GM12878 (cell line): Measurements from ENCODE around the gene IL27RA. TPM values are rescaled to one million over a fixed set of nuclear protein-coding genes. Genes with fewer than 3 reads are reported as not detected.

ENCODE experiments used
- ATAC-seq: fragments of 200-7000 bp; cut with Tn5 transposase; 3 replicates; pipeline ENCODE4 v1.9.1; 2020; ENCODE audit warnings: mild to moderate bottlenecking, moderate library complexity
- BruUV-seq: library from RNA; stranded (reverse); fragments of 400-500 nt; replicated peaks from 2 replicates; lab custom pipeline; 2021; lab: Mats Ljungman, UMichigan
- CTCF ChIA-PET: fragments of 300-600 bp; sonication (Branson Sonifier 250); formaldehyde crosslinking; extraction: SDS; loops from one replicate; lab custom pipeline; 2021; ENCODE audit warnings: inconsistent platforms; lab: Yijun Ruan, JAX
- POLR2A ChIA-PET: fragments of 350-600 bp; formaldehyde crosslinking; extraction: SDS; loops from one replicate; lab custom pipeline; 2021; ENCODE audit warnings: inconsistent platforms; lab: Charles Lee
- RAD21 ChIA-PET: fragments of 300-600 bp; sonication (Branson Sonifier 250); formaldehyde crosslinking; loops from one replicate; lab custom pipeline; 2023; ENCODE audit warnings: antibody characterized with exemption; ENCODE audit not compliant: unreplicated experiment; lab: Charles Lee
- SMC1A ChIA-PET: fragments of 300-600 bp; sonication (Branson Sonifier 250); formaldehyde crosslinking; loops from one replicate; lab custom pipeline; 2023; ENCODE audit not compliant: unreplicated experiment, uncharacterized antibody; lab: Charles Lee
- DNase-seq: peaks from one replicate; pipeline ENCODE4 v3.0.0-alpha.2; 2011; ENCODE audit warnings: low read depth, low spot score
- FAIRE-seq: peaks from 3 replicates; lab custom pipeline; 2011; peaks lifted over from hg19 to GRCh38; lab: Jason Lieb, UNC
- H2AFZ ChIP-seq: 2 replicates; pipeline ENCODE4 v1.6.0; 2011; ENCODE audit warnings: low read depth, low read length, control low read depth; ENCODE audit not compliant: control insufficient read depth
- H3K27ac ChIP-seq: 2 replicates; pipeline ENCODE4 v1.5.1; 2011; ENCODE audit warnings: control low read depth; ENCODE audit not compliant: control insufficient read depth, insufficient read depth
- H3K27me3 ChIP-seq, 2 experiments: replicated peaks in 1 of 2; 2 replicates each; pipeline versions ENCODE4 v1.6.0 to v1.6.1; 2011; ENCODE audit warnings: low read length in 1 of 2; ENCODE audit not compliant: control insufficient read depth in 2 of 2, insufficient read depth in 2 of 2
- H3K36me3 ChIP-seq, 2 experiments: 2 replicates each; pipeline ENCODE4 v1.5.1; 2011; ENCODE audit warnings: low read length in 1 of 2; ENCODE audit not compliant: control insufficient read depth in 2 of 2, insufficient read depth in 2 of 2
- H3K4me1 ChIP-seq: 2 replicates; pipeline ENCODE4 v1.6.1; 2011; ENCODE audit warnings: mild to moderate bottlenecking, low read length, moderate library complexity, mixed read lengths; ENCODE audit not compliant: control insufficient read depth, insufficient read depth
- H3K4me2 ChIP-seq: 2 replicates; pipeline ENCODE4 v1.6.0; 2011; ENCODE audit warnings: control low read depth; ENCODE audit not compliant: control insufficient read depth, insufficient read depth
- H3K4me3 ChIP-seq: fragments of 200-600 bp; sonication (generic); 2 replicates; pipeline ENCODE4 v1.5.1; 2016
- H3K79me2 ChIP-seq: 2 replicates; pipeline ENCODE4 v1.6.0; 2011; ENCODE audit warnings: low read length; ENCODE audit not compliant: control insufficient read depth, insufficient read depth
- H3K9ac ChIP-seq: 2 replicates; pipeline ENCODE4 v1.8.0; 2011; ENCODE audit warnings: low read length, control low read depth, mixed read lengths; ENCODE audit not compliant: control insufficient read depth, insufficient read depth
- H3K9me3 ChIP-seq: replicated peaks from 3 replicates; pipeline ENCODE4 v1.5.1; 2011; ENCODE audit warnings: mild to moderate bottlenecking, low read length; ENCODE audit not compliant: control insufficient read depth, insufficient read depth
- H4K20me1 ChIP-seq: 2 replicates; pipeline ENCODE4 v1.6.0; 2011; ENCODE audit not compliant: control insufficient read depth, insufficient read depth
- BACH1 ChIP-seq: fragments of 450-650 bp; IDR thresholded peaks from 2 replicates; pipeline ENCODE4 v1.6.1; 2017; ENCODE audit warnings: mild to moderate bottlenecking, borderline replicate concordance
- EGR1 ChIP-seq, 2 experiments: IDR thresholded peaks; 1 replicate in 1 of 2; 2 replicates in 1 of 2; pipeline ENCODE4 v1.6.1; 2011 to 2012; ENCODE audit warnings: low read depth in 2 of 2, low read length in 2 of 2, borderline replicate concordance in 1 of 2, mild to moderate bottlenecking in 1 of 2, moderate library complexity in 1 of 2
- FOXK2 ChIP-seq: fragments of 450-650 bp; IDR thresholded peaks from 2 replicates; pipeline ENCODE4 v1.6.1; 2017; ENCODE audit warnings: mild to moderate bottlenecking, moderate library complexity
- IRF4 ChIP-seq: IDR thresholded peaks from 2 replicates; pipeline ENCODE4 v1.6.1; 2011; ENCODE audit warnings: low read depth, low read length
- MYB ChIP-seq: fragments of 150-350 bp; IDR thresholded peaks from 2 replicates; pipeline ENCODE4 v1.6.1; 2014; ENCODE audit warnings: mild to moderate bottlenecking, low read depth, low read length, borderline replicate concordance
- NFYA ChIP-seq: IDR thresholded peaks from 2 replicates; pipeline ENCODE4 v1.6.1; 2011; ENCODE audit warnings: low read depth, mild to moderate bottlenecking, low read length, improper control_type of control experiment, borderline replicate concordance
- PRDM15 ChIP-seq: fragments of 450-650 bp; formaldehyde crosslinking; IDR thresholded peaks from 2 replicates; pipeline ENCODE4 v1.4.0; 2020; ENCODE audit warnings: mild to moderate bottlenecking, moderate library complexity
- RB1 ChIP-seq: fragments of 450-650 bp; formaldehyde crosslinking; IDR thresholded peaks from 2 replicates; pipeline ENCODE4 v1.6.1; 2017; ENCODE audit warnings: mild to moderate bottlenecking, borderline replicate concordance
- ZNF274 ChIP-seq: IDR thresholded peaks from one replicate; pipeline ENCODE4 v1.8.0; 2011; ENCODE audit not compliant: insufficient read length, insufficient read depth
- ZNF622 ChIP-seq: fragments of 450-650 bp; IDR thresholded peaks from 2 replicates; pipeline ENCODE4 v1.6.1; 2017; ENCODE audit warnings: mild to moderate bottlenecking, inconsistent platforms
- ZSCAN29 ChIP-seq: fragments of 450-650 bp; IDR thresholded peaks from 2 replicates; pipeline ENCODE4 v1.6.1; 2017; ENCODE audit warnings: mild to moderate bottlenecking, moderate library complexity
- WGBS: methylation state at CpG from one replicate; pipeline ENCODE4 v1.1.6; 2016; ENCODE audit warnings: low lambda C conversion rate; ENCODE audit not compliant: insufficient replicate concordance, insufficient coverage; ENCODE audit errors: missing lambda C conversion rate; 5-methylcytosine and 5-hydroxymethylcytosine counted together
- in situ Hi-C: fragments of 300-500 bp; cut with MboI; formaldehyde crosslinking; loops from 9 replicates; pipeline ENCODE4 v1.14.3; 2018; ENCODE audit warnings: mixed read lengths
- intact Hi-C: fragments of 100-400 bp; cut with micrococcal nuclease; formaldehyde crosslinking; loops from one replicate; pipeline ENCODE4 v1.14.2; 2022; ENCODE audit not compliant: unreplicated experiment
- polyA plus RNA-seq, 11 experiments: library from polyadenylated mRNA; depleted of rRNA in 4 of 11; unstranded in 6 of 11; stranded (reverse) in 5 of 11; fragments of >200 nt; fragmentation: Nextera tagmentation in 4 of 11; fragmentation: Illumina TruSeq in 1 of 11; extraction: Ambion mirVana in 4 of 11; extraction: Trizol in 1 of 11; gene quantifications; 1 replicate in 1 of 11; 2 replicates in 10 of 11; pipeline versions ENCODE4 v1.2.1 to v1.2.3, GENCODE V29; 2011 to 2016; ENCODE audit warnings: inconsistent platforms in 2 of 11, missing spikeins in 2 of 11, low read depth in 1 of 11
- total RNA-seq, 4 experiments: library from RNA; depleted of rRNA in 3 of 4; stranded (reverse); fragments of >200 nt in 3 of 4; fragmentation: Illumina TruSeq in 1 of 4; extraction: Trizol in 1 of 4; gene quantifications; 2 replicates each; pipeline versions ENCODE4 v1.2.1 to v1.2.3, GENCODE V29; 2013 to 2021
- TF ChIP-seq, protein P1 (sequence below): IDR thresholded peaks from 2 replicates; pipeline ENCODE4 v1.6.1; 2012; ENCODE audit warnings: improper control_type of control experiment, low read depth, low read length; ENCODE audit not compliant: insufficient replicate concordance

Gene IL27RA
- total and polyA plus RNA-seq, 10 of the 15 experiments (the other 5 are each of a cell fraction or from before 2014, with no cell fraction given) = 8.4 to 63.5 (median 41.2) TPM

DNA sequence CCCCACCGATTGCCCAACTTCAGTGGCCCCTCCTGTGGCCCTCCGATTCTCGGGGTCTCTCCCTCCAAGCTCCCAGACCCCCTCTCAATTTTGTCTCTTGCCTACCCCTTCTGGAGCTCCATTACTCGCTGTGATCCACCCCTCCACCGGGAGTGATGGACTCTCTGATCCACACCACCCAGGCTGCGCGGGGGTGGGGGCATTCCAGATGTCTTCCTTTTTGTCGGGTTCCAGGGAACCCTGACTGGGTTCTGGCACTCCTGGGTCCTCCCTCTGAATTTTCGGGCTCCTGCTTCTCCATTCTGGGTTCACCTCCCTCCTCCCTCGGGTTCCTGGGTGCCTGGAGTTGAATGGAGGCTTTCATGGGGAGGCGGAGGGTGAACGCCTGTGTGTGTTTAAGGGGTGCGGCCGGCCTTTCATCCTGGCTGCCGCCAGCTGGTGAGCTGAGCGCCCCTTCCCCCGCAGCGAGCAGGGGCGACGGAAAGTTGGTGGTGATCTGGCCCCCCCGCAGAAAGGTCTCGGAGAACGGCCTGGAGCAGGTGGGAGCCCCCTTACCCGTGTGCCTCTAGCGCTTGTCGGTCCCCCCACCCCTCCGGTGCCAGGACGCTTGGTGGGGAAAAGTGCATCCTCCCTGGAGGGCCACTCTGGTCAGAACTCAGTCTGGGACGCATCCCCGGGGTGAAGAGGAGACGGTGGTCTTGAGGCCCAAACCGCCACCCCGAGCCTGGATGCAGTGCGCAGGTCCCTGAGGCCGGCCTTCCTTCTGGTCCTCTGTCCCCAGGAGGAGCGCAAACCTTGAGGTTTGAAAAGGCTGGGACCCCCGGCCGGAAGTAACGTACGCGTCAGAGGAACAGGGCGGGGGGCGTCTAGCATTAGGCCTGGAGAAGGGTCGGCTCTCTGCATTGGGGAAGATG lies 42.6 kb downstream of the IL27RA start:
- no peak overlapping the region for H3K27ac ChIP-seq
- ATAC-seq = peak; percentile 4
- in situ Hi-C loops = loop anchor here (5.0 to 25.0 kb wide), 3 partner anchors 192 to 787 kb away; no protein-coding TSS in a partner anchor
- ChIA-PET CTCF (interaction anchor here (0.6 to 6.7 kb wide), 12 partner anchors 8 to 477 kb away, joined by 3 to 152 read pairs (median 8); partner anchors contain the start of genes ASF1B, NANOS3 and RLN3), POLR2A (interaction anchor here (0.5 to 1.1 kb wide), 5 partner anchors 8 to 127 kb away, joined by 3 to 6 read pairs (median 4); partner anchors contain the start of gene ASF1B), RAD21 (interaction anchor here (0.6 to 3.0 kb wide), 4 partner anchors 40 to 279 kb away, joined by 3 to 15 read pairs (median 12); partner anchors contain the start of genes ASF1B and IL27RA), SMC1A (interaction anchor here (0.6 to 5.4 kb wide), 3 partner anchors 121 to 202 kb away, joined by 3 to 47 read pairs (median 4); partner anchors contain the start of gene NANOS3)
- no peaks in the 10 kb centered on the region for H3K9me3 ChIP-seq
- BruUV-seq = no TSS peak
- WGBS = 6% methylated on average over 44 of the region's 44 CpGs
- H3K79me2 ChIP-seq = no peaks in the 10 kb centered on the region
- DNase-seq = no peak
- peaks cover 19% of the 10 kb centered on the region for H3K4me1 ChIP-seq
- peak overlapping the region; percentile 100 for H3K4me2 ChIP-seq
- H4K20me1 ChIP-seq = no peaks in the 10 kb centered on the region
- peak overlapping the region; percentile 81 for H3K4me3 ChIP-seq
- H3K9ac ChIP-seq = peak overlapping the region; percentile 42; the same call in 1 of the 2 replicates
- FAIRE-seq = no peak
- peak overlapping the region; percentile 57 for H2AFZ ChIP-seq
- intact Hi-C loops = loop anchor here (5.0 kb wide), 1 partner anchor 273 kb away; no protein-coding TSS in a partner anchor
- no peaks in the 10 kb centered on the region for H3K27me3 ChIP-seq
- H3K36me3 ChIP-seq = no peaks in the 10 kb centered on the region
- TF ChIP-seq EGR1 (IDR thresholded peaks at IDR 0.05; ENCODE audit: borderline replicate concordance in 1 of 2, low read depth in 2 of 2, low read length in 2 of 2) = peak in 1 of 2 experiments; percentile 72; a peak in 1 of 3 replicates
- no peak for TF ChIP-seq NFYA
- TF ChIP-seq ZSCAN29 = no peak
- TF ChIP-seq, protein P1, sequence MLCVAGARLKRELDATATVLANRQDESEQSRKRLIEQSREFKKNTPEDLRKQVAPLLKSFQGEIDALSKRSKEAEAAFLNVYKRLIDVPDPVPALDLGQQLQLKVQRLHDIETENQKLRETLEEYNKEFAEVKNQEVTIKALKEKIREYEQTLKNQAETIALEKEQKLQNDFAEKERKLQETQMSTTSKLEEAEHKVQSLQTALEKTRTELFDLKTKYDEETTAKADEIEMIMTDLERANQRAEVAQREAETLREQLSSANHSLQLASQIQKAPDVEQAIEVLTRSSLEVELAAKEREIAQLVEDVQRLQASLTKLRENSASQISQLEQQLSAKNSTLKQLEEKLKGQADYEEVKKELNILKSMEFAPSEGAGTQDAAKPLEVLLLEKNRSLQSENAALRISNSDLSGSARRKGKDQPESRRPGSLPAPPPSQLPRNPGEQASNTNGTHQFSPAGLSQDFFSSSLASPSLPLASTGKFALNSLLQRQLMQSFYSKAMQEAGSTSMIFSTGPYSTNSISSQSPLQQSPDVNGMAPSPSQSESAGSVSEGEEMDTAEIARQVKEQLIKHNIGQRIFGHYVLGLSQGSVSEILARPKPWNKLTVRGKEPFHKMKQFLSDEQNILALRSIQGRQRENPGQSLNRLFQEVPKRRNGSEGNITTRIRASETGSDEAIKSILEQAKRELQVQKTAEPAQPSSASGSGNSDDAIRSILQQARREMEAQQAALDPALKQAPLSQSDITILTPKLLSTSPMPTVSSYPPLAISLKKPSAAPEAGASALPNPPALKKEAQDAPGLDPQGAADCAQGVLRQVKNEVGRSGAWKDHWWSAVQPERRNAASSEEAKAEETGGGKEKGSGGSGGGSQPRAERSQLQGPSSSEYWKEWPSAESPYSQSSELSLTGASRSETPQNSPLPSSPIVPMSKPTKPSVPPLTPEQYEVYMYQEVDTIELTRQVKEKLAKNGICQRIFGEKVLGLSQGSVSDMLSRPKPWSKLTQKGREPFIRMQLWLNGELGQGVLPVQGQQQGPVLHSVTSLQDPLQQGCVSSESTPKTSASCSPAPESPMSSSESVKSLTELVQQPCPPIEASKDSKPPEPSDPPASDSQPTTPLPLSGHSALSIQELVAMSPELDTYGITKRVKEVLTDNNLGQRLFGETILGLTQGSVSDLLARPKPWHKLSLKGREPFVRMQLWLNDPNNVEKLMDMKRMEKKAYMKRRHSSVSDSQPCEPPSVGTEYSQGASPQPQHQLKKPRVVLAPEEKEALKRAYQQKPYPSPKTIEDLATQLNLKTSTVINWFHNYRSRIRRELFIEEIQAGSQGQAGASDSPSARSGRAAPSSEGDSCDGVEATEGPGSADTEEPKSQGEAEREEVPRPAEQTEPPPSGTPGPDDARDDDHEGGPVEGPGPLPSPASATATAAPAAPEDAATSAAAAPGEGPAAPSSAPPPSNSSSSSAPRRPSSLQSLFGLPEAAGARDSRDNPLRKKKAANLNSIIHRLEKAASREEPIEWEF = no peak
- no peak for TF ChIP-seq IRF4
- no peak for TF ChIP-seq ZNF274
- no peak for TF ChIP-seq FOXK2
- TF ChIP-seq MYB = no peak
- TF ChIP-seq ZNF622 = no peak
- TF ChIP-seq PRDM15 (CRISPR knock-in tag) = no peak
- no peak for TF ChIP-seq RB1
- no peak for TF ChIP-seq BACH1
